Mammary epithelial cell (primary cell): ENCODE measurements around the gene POLR2J3.
"Not testable (repeated sequence)": the region's sequence is repeated elsewhere in the genome, so short reads cannot be mapped to it uniquely, and the experiment has no call there.

Source experiments
- EZH2 ChIP-seq: IDR thresholded peaks from 2 replicates; pipeline ENCODE4 v1.6.1; 2012; ENCODE audit warnings: low read length, inconsistent platforms, borderline replicate concordance
- TF ChIP-seq, protein P1 (sequence below), 2 donors: IDR thresholded peaks in 1 of 2; conservative IDR thresholded peaks in 1 of 2; 2 replicates each; pipeline ENCODE4 v1.5.1; 2011 to 2012; ENCODE audit warnings: inconsistent platforms in 2 of 2, low read length in 2 of 2, mild to moderate bottlenecking in 2 of 2, control low read depth in 1 of 2, low read depth in 1 of 2; ENCODE audit not compliant: insufficient read depth in 1 of 2; ENCODE audit errors: extremely low read depth in 1 of 2

DNA sequence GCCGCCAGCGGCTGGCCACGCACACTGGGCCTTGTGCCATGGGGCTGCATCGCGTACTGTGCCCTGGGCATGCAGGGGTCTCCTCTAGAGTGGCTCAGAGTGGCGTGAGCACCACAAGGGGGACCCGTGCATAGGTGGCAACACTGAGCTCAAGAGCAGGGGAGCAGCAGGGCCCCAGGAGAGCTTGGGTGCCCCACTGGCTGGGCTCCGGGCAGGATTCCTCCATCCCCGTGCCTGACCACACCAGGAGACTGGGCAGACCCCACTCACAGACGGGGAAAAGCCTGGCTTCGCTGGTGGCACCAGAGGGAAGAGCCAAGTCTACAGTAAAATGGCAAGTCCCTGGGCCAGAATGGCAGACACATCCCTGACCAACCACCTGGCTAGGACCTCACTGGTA is 3.8 kb downstream of the POLR2J3 start:
- TF ChIP-seq, protein P1, sequence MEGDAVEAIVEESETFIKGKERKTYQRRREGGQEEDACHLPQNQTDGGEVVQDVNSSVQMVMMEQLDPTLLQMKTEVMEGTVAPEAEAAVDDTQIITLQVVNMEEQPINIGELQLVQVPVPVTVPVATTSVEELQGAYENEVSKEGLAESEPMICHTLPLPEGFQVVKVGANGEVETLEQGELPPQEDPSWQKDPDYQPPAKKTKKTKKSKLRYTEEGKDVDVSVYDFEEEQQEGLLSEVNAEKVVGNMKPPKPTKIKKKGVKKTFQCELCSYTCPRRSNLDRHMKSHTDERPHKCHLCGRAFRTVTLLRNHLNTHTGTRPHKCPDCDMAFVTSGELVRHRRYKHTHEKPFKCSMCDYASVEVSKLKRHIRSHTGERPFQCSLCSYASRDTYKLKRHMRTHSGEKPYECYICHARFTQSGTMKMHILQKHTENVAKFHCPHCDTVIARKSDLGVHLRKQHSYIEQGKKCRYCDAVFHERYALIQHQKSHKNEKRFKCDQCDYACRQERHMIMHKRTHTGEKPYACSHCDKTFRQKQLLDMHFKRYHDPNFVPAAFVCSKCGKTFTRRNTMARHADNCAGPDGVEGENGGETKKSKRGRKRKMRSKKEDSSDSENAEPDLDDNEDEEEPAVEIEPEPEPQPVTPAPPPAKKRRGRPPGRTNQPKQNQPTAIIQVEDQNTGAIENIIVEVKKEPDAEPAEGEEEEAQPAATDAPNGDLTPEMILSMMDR (conservative IDR thresholded peaks at IDR 0.05 in 1 of 2, IDR thresholded peaks at IDR 0.05 in 1 of 2; ENCODE audit: extremely low read depth in 1 of 2, insufficient read depth in 1 of 2, low read depth in 1 of 2, low read length in 2 of 2) = not testable (repeated sequence)
- not testable (repeated sequence) for TF ChIP-seq EZH2
